Measurements from ENCODE around the gene FNDC3B.

The FNDC3B gene

GRCh38 chr3:172404237-172404962 is 365.0 kb downstream of the FNDC3B start:
- no peak for DNase-seq (ENCODE audit: low spot score)

GRCh38 chr3:172405914-172406313 is 366.5 kb downstream of the FNDC3B start:
- no peak for DNase-seq (ENCODE audit: low spot score)

DNA sequence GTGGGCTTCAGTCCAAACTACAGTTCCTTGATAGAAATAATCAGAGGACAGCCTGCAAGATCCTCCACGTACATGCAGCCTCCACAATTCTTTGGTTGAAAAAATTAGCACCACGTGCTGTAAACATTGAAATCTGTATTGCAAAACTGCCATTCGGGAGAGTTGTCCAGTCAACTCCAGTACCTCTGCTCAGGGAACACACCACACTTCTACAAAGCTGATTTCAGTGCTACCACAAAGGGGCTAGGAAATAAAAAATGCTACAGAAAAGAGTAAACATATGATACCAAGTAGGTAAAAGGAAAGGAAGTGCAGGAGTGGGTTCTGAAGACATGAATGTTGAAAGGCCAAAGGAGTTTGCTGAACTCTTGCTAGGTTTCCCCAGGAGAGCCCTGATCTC is 368.5 kb downstream of the FNDC3B start:
- no peak for DNase-seq (ENCODE audit: low spot score)

GRCh38 chr3:172410702-172411477 is 371.5 kb downstream of the FNDC3B start:
- no peak for DNase-seq (ENCODE audit: low spot score)

- DNase-seq (ENCODE audit: low spot score): no peak
Measured at GRCh38 chr3:172411478-172411947, 372.1 kb downstream of the FNDC3B start.

DNA sequence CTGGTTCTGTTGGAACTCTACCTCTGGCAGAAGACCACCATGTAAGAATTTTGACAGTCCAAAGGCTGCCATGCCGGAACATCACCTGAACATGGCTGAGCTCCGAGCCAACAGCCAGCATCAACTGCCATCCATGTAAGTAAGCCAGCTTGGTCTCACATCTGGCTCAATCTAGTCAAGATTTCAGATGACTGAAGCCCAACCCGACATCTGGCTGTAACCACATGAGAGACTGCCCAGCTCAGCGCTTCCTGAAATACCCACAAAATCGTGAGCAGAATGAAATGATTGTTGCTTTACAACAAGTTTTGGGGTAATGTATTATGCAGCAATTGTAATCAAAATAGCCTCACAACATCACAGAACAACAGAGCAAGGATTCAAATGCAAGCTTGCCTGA is 375.9 kb downstream of the FNDC3B start:
- DNase-seq (ENCODE audit: low spot score): no peak

DNA sequence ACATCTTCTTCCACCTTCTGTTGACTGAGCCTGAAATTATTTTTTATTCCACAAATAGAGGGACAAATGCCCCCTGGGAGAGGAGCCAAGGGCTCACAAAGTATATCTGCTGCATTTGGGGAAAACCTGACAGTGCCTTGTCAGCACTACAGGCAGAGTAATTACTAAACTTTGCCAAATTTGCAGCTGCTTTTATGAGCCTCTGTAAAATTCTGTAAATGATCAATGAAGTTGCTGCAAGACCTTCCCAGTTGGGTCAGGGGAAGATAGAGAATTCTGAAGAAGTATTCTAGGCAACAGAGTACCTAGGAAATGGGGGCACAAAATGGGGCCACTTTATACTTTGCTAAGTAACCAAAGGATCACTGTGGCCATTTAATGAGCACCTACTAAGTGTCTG is 398.3 kb downstream of the FNDC3B start:
- DNase-seq (ENCODE audit: low spot score): no peak

- no peak for DNase-seq (ENCODE audit: low spot score)
Measured at GRCh38 chr3:172438186-172438585, 398.8 kb downstream of the FNDC3B start.

- DNase-seq (ENCODE audit: low spot score): no peak
Measured at GRCh38 chr3:172441581-172441980, 402.2 kb downstream of the FNDC3B start.

DNA sequence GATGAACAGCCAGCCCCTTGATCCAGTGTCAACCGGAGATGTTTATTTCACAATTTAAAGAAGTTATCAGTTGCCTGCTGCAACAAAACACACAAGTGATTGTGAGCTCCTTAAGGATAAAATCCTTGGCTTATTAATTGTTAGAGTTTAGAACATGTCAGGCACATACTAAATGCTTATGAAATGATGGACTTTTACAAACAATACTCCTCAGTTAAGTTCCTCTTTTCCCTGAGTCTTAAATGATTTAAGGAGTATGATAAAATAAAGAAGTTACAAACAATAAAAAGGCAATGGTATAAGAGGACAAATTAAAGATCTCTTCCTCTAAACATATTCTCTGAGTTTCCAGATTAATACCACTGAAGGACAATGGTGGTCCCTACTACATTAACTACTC is 403.2 kb downstream of the FNDC3B start:
- no peak for DNase-seq (ENCODE audit: low spot score)

GRCh38 chr3:172444821-172445220 is 405.4 kb downstream of the FNDC3B start:
- no peak for DNase-seq (ENCODE audit: low spot score)

DNA sequence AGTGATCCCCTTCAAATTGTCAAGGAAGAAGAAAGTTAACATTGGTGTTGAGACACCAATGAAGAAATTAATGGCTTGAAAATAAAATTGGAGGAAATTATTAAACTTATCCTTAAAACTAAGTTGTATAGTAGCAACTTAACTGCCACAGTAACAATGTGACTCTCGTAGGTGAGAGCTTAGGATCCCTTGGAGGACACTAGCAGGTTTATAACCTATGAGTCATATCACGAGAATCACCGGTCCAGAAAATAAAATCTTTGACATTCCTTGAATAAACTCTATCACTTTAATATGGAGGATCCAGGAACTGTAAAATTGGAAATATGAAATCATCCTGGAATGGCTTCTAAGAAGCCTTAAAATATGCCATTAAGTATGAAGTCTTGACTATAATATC is 406.8 kb downstream of the FNDC3B start:
- DNase-seq (ENCODE audit: low spot score): no peak

DNA sequence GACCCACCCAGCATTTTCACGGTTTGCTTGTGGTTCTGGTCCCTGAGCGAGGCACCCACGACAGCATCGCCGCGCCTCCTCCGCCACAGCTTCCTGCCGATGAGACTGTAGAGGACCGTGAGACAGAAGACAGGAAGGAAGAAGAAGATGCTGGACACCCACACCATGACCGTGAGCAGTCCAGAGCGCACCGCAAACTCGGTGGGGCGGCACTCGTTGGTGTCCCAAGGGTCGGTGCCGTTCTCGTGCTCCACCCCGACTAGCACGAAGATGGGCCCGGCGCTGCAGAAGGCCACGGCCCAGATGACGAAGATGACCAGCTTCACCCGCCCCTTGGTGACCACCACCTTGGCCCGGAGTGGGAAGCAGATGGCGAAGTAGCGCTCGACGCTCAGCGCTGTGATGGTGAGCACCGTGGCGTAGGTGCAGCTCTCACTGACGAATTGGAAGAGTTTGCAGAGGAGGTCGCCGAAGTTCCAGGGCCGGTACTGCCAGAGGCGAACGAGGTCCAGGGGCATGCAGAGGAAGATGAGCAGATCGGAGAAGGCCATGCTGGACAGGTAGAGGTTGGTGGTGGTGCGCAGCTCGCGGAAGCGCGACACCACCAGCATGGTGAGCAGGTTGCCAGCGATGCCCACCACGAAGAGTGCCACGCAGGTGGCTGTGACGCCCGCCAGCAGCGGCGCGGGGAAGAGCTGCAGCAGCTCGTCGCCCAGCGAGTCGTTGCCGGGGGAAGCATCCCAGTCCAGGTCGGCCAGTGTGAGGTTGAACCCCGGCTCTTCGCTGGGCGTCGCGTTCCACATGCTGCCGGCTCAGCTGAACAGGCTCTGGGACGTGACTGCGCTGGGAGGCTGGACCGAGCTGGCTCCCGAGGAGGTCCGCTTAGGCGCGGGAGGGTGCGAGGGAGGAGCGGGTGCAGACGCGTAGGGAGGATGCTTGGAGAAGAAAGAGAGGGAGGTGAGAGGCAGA is 408.5 kb downstream of the FNDC3B start, which contains the start of gene GHSR:
Gene GHSR (minus strand): TSS at position 846 of the 969 bp plus-strand sequence. CDS start 43 bp downstream, at position 803.
- no peak for DNase-seq (ENCODE audit: low spot score)

GRCh38 chr3:172448661-172449465 is 409.5 kb downstream of the FNDC3B start:
- DNase-seq (ENCODE audit: low spot score): no peak

- no peak for DNase-seq (ENCODE audit: low spot score)
Measured at GRCh38 chr3:172449466-172450149, 410.2 kb downstream of the FNDC3B start.
